Activated CD8-positive, alpha-beta memory T cell treated with anti-CD3 and anti-CD28 coated beads, Interleukin-2, amount 50 U/mL, for 1 hour (primary cell): ENCODE measurements around the gene ZNF467.

Experiments
- DNase-seq: peaks from one replicate; pipeline ENCODE4 v3.0.0-alpha.2; 2020; ENCODE audit errors: extremely low read depth

The ZNF467 gene

GRCh38 chr7:149809215-149809614 is 35.8 kb upstream of the ZNF467 start:
- DNase-seq = no peak

GRCh38 chr7:149808311-149808710 is 34.9 kb upstream of the ZNF467 start:
- DNase-seq = no peak

- DNase-seq = no peak
These were observed 33.3 kb upstream of the ZNF467 start for GRCh38 chr7:149806726-149807125.

- DNase-seq = no peak
These were observed 30.7 kb upstream of the ZNF467 start for GRCh38 chr7:149804106-149804505.

- no peak for DNase-seq
These were observed 30.2 kb upstream of the ZNF467 start for GRCh38 chr7:149803551-149804074.

- no peak for DNase-seq
These were observed 29.6 kb upstream of the ZNF467 start for GRCh38 chr7:149802966-149803365.

GRCh38 chr7:149801816-149802215 is 28.4 kb upstream of the ZNF467 start:
- no peak for DNase-seq

GRCh38 chr7:149801002-149801566 is 27.7 kb upstream of the ZNF467 start:
- DNase-seq = no peak

GRCh38 chr7:149800169-149800555 is 26.8 kb upstream of the ZNF467 start:
- DNase-seq = no peak

GRCh38 chr7:149799397-149800168 is 26.2 kb upstream of the ZNF467 start:
- peak; percentile 24 for DNase-seq

- DNase-seq = no peak
These were observed 24.4 kb upstream of the ZNF467 start for GRCh38 chr7:149797771-149798170.

- DNase-seq = no peak
These were observed 23.0 kb upstream of the ZNF467 start for GRCh38 chr7:149796287-149796860.

GRCh38 chr7:149795126-149795525 is 21.7 kb upstream of the ZNF467 start:
- DNase-seq = no peak

- DNase-seq = no peak
These were observed 21.3 kb upstream of the ZNF467 start for GRCh38 chr7:149794661-149795060.

GRCh38 chr7:149793261-149793660 is 19.9 kb upstream of the ZNF467 start:
- no peak for DNase-seq

- no peak for DNase-seq
These were observed 18.8 kb upstream of the ZNF467 start for GRCh38 chr7:149792220-149792595.

GRCh38 chr7:149791411-149792219 is 18.2 kb upstream of the ZNF467 start:
- no peak for DNase-seq

- DNase-seq = no peak
These were observed 17.5 kb upstream of the ZNF467 start for GRCh38 chr7:149790754-149791360.

- DNase-seq = no peak
These were observed 16.8 kb upstream of the ZNF467 start for GRCh38 chr7:149790146-149790548.

GRCh38 chr7:149789101-149789500 is 15.7 kb upstream of the ZNF467 start:
- DNase-seq = no peak

- DNase-seq = no peak
These were observed 15.0 kb upstream of the ZNF467 start for GRCh38 chr7:149788300-149788851.
